IPS DF 4.7 (cell line): ENCODE data around the gene CDC25A.

ENCODE experiments used
- DNase-seq: peaks from one replicate; pipeline ENCODE4 v3.0.0-alpha.2; 2013; ENCODE audit warnings: low spot score; ENCODE audit errors: extremely low read depth

Gene CDC25A

DNA sequence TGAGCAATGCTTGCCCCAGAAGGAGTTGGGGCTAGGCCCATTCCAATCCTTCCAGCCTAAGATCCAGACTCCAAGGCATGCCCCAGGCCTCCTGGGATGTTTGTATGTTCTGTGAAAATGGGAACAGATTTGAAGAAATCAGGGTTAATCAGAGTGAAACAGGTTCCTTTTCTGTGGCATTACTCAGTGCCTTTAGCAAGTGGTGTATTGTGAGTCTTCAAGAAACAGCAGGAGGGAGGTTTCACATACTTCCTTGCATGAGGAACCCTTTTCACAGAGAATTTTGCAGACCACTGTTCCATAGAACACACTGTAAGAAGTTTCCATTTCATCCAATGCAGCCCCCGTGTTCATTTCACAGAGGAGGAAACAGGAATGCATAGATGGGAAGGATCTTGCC is 8.4 kb upstream of the CDC25A start:
- DNase-seq, result no peak

DNA sequence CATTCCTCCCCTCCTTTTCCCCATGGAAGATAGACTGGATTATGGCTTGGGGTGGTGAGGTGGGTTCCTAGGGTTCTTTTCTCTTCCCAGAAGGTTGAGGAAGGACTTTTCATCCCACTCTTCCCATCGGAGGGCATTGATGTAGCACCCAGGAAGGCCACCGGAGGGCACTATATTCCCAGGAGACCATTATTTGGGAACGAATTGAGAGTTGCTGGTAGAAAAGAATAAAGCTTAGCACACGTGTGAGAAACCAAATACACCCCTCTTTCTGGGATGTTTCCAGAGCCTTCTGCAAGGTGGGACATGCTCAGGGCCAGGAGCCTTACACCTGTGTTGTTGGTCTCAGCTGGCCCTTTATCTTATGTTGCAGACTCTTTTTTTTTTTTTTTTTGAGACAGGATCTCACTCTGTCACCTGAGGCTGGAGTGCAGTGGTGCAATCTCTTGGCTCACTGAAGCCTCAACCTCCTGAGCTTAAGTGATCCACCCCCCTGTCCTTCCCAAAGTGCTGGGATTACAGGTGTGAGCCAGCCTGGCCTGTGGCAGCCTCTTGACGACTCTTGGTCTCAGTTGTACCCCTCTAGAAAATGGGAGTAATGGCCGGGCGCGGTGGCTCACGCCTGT is 6.3 kb upstream of the CDC25A start:
- DNase-seq, result peak; percentile 58

DNA sequence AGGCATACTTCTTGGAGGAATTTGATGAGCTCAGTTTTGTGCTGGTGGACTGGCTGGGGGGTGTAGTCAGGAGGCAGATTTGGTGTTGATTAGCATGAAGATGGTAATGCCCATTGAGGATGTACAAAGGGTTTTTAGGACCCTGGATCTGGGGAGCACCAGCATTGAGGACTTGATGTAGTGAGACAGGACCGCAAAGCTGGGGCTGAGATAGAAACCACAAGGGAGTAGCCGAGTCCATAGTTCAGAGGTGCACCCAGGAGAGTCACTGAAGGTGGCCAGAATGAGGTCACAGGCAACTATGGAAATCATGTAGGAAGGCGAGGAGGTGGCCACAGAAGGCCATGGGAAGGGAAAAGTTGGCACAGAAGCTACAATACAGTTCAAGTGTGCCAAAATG is 2.7 kb upstream of the CDC25A start:
- DNase-seq, result no peak

- no peak for DNase-seq
Measured at GRCh38 chr3:48189321-48189720, 1.1 kb upstream of the CDC25A start.

- no peak for DNase-seq
Measured at GRCh38 chr3:48187579-48188265, 495 bp downstream of the CDC25A start.

DNA sequence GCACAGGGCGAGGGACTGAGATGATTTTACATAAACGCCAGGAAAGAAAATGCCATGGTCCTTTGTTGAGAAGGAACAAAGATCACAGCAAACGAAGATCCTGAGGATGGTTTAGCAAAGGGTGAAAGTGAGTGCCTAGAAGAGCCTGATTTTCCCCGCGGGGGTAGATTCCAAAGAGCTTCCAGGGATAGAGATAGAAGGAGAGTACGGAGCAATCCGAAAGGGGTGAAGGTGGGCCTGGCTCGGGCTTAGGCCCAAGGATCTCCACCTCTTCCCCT is 977 bp downstream of the CDC25A start:
- no peak for DNase-seq

- no peak for DNase-seq
Measured at GRCh38 chr3:48186631-48187300, 1.5 kb downstream of the CDC25A start.

DNA sequence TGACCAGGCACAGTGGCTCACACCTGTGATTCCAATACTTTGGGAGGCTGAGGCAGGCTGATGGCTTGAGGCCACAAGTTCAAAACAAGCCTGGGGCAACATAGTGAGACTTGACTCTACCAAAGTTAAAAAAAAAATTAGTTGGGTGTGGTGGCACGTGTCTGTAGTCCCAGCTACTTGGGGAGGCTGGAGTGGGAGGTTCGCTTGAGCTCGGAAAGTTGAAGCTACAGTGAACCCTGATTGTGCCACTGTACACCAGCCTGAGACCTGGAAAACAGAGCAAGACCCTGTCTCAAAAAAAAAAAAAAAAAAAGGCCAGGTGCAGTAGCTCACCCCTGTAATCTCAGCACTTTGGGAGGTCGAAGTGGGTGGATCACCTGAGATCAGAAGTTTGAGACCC is 3.1 kb downstream of the CDC25A start:
- DNase-seq, result no peak

- DNase-seq, result no peak
Measured at GRCh38 chr3:48184299-48184698, 3.9 kb downstream of the CDC25A start.

- no peak for DNase-seq
Measured at GRCh38 chr3:48180531-48181253, 7.5 kb downstream of the CDC25A start.

DNA sequence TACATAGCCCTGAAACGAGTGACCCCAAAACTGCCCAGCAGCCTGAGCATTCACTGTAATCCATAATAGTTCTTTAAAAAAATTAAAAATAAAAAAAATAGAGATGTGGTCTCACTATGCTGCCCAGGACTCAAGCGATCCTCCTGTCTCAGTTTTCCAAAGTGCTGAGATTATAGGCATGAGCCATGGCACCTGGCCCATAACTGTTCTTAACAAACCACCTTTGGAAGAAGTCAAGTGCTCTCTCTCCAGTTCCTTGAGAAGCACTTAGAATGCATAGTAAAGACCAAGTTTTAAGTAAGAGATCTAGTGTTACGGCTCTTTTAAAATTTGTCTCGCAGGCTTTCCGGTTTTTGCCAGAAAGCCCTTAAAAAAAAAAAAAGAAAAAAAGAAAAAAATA is 8.2 kb downstream of the CDC25A start:
- no peak for DNase-seq

GRCh38 chr3:48178072-48178471 is 10.1 kb downstream of the CDC25A start:
- no peak for DNase-seq

- DNase-seq, result peak; percentile 56
Measured at GRCh38 chr3:48157950-48158376, 30.3 kb downstream of the CDC25A start.

DNA sequence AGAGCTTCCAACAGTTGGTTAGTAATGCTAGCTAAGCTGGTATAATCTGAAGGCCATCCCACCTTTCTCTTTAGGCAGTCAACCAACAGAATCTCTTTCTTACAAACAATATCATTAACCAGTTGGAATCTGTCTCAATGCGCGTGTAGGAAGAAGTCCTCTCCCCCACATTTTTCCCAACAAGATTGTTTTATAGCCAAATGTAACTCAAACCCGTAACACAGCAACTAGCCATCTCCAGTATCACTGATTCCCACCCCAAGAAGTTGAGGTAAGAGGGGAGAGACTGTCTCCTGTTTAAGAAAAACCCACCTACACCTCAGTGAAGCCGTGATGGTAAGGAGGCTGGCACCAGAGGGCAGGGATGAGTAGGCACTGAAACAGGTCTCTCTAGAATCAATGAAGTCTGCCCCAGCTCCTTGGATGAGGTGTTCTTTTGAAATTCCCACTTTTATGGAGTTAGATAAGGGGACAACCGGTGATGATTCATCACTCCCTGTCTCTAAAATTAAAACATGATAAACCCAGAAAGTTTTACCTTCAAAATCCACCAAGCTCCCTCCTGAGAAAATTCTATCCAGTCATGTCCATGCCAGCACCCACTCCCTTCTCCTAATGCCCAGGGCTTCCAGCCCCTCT is 30.9 kb downstream of the CDC25A start:
- DNase-seq, result no peak

- DNase-seq, result no peak
Measured at GRCh38 chr3:48156163-48156562, 32.1 kb downstream of the CDC25A start.

DNA sequence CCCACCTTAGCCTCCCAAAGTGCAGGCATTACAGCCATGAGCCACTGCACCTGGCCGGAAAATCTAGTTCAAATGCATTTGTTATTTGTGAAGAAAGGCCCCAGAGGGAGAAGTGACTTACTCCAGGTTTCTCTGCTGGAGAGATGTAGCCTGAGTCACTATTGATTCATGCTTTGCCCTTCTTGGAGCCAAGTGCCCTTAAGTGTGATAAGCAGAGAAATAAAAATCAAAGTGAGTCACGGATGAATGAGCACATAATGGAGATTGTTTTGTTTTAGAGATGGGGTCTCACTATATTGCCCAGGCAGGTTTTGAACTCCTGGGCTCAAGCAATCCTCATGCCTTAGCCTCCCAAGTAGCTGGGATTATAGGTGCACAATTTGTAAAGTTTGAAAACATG is 33.1 kb downstream of the CDC25A start:
- no peak for DNase-seq

DNA sequence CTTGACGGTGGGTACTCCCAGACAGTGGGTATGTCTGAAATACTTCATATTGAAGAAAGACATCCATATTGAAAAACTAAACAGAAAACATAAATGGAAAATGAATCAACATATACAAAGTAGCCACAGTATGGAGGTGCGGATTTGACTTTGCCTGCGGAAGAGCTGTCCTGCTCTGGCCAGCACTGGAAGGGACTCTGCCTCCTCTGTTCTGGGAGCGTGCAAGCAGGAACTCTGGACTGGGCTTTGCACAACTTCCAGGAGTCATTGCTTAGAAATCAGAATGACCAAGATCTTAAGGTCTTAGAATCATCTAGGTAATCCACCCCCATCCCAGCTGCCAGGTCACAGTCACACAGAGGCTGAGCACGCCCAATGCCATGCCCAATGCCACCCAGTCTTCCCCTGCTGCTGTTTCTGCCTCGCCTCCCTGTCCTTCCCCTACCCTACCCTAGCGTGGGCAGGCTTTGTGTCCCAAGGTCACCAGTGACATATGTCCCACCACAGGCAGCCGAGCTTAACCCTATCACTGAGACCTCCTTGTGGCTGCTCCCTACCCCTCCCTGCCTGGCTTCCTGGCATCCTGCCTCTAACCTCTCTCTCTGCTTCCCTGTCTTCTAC is 36.3 kb downstream of the CDC25A start:
- no peak for DNase-seq

- peak; percentile 78 for DNase-seq
Measured at GRCh38 chr3:48151058-48151806, 37.0 kb downstream of the CDC25A start.

- DNase-seq, result no peak
Measured at GRCh38 chr3:48143992-48144391, 44.2 kb downstream of the CDC25A start.

GRCh38 chr3:48143567-48143966 is 44.6 kb downstream of the CDC25A start:
- DNase-seq, result no peak
